ENCODE measurements around the gene SDSL. TPM values are rescaled to one million over a fixed set of nuclear protein-coding genes. Genes with fewer than 3 reads are reported as not detected.
A peak's percentile ranks its signal among the peaks of the same experiment; 100 is the strongest.

The SDSL gene
- total RNA-seq, 2 donors from 2014 or later: 14.7 to 20.1 TPM

GRCh38 chr12:113413488-113413939 is 8.7 kb upstream of the SDSL start:
- ATAC-seq: no peak
- no peak for DNase-seq
- intact Hi-C loops (cut with DNase I, micrococcal nuclease): no loop called here

- intact Hi-C loops (cut with DNase I, micrococcal nuclease): no loop called here
- no peak for ATAC-seq
These were observed 7.6 kb upstream of the SDSL start for GRCh38 chr12:113414519-113415038.

DNA sequence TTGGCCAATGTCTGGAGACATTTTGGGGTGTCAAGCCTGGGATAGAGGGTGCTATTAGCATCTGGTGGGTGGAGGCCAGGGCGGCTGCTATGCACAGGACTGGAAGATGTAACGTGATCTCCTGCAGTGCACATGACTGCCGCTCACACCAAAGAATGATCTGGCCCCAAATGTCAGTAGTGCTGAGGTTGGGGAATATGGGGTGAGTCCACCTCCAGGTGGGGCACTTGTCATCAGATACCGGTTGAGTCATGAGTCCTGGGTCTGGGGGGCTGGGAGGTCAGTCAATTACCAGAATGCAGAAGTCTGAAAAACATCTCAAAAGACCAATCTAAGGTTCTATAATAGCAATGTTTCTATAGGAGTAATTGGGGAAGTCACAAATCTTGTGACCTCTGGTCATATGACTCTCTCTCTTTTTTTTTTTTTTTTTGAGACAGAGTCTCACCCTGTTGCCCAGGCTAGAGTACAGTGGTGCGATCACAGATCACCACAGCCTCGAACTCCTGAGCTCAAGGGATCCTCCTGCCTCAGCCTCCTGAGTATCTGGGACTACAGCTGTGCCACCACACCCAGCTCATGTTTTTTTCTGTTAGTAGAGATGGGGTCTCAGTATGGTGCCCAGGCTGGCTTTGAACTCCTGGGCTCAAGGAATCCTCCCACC is 6.0 kb upstream of the SDSL start:
- ATAC-seq (no peak), DNase-seq (no peak)

More at GRCh38 chr12:113414519-113415038, 7.6 kb upstream of the SDSL start:
- DNase-seq: no peak

DNA sequence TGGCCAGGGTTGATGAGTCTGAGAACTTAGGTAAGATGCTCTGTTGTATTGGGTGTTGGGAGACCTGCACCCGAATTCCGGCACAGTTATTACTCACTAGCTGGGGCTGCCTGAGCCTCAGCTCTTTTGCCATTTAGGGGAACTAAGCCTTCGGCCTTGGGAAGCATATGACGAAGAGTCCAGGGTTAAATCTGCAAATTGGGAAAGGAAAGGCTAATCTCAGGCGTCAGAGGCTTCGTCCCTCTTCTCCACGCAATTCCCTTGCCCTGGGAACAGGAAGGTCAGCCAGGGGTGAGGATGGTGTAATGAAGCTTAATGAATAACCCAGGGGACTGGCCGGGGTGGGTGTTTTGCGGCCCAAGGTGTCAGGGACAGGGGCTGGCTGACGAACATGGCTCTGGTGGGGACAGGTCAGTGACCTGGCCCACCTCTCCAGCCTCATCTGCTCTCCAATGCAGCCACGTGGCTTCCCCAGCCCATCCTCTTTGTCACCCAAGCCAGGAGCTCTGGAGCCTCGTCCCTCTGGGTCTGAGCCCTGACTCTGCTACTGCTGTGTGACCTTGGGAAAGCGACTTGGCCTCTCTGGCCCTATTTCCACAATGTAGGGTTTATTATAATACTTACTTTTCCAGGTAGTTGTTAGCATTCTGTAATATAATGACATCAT is 3.8 kb upstream of the SDSL start:
- ATAC-seq: no peak
- no peak for DNase-seq
- intact Hi-C loops (cut with DNase I, micrococcal nuclease): no loop called here

More for the DNA sequence above, 6.0 kb upstream of the SDSL start:
- intact Hi-C loops (cut with DNase I, micrococcal nuclease): no loop called here

- DNase-seq: no peak
- intact Hi-C loops (cut with DNase I, micrococcal nuclease): no loop called here
- ATAC-seq: no peak
These were observed 1.1 kb upstream of the SDSL start for GRCh38 chr12:113420996-113421595.

DNA sequence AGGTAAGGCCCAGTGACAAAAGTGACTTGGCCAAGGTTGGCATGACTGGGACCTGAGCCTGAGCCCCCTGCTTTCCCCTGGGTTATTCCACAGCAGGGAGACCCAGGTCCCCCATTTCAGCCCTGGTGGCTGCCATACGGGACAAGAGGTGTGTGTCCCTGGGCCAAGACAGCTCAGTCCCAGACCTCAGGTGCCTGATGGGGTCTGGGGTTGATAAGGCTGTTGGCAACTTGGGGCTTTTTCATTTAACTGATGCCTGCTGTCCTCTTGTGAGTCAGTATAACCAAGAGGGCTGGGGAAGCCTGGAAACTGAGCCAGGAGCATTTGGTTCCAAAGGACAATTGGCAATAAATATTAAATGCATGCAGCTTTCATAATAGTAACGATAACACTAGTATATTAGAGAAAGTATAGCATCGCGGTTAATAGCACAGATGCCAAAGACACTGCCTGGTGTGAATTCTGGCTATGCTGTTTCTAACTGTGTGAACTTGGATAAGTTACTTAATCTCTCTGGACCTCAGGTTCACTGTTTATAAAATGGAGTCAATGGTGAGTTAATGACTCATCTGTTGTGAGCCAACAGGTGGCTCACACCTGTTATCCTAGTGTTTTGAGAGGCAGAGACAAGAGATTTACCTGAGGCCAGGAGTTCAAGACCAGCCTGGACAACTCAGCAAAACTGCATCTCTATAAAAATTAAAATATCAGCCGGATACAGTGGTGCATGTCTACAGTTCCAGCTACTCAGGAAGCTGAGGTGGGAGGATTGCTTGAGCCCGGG is 898 bp downstream of the SDSL start:
- intact Hi-C loops (cut with DNase I, micrococcal nuclease): no loop called here
- DNase-seq: no peak
- peak; percentile 7 for ATAC-seq

GRCh38 chr12:113424456-113424855 is 2.3 kb downstream of the SDSL start:
- no peak for ATAC-seq
- DNase-seq: no peak
- intact Hi-C loops (cut with DNase I, micrococcal nuclease): no loop called here

DNA sequence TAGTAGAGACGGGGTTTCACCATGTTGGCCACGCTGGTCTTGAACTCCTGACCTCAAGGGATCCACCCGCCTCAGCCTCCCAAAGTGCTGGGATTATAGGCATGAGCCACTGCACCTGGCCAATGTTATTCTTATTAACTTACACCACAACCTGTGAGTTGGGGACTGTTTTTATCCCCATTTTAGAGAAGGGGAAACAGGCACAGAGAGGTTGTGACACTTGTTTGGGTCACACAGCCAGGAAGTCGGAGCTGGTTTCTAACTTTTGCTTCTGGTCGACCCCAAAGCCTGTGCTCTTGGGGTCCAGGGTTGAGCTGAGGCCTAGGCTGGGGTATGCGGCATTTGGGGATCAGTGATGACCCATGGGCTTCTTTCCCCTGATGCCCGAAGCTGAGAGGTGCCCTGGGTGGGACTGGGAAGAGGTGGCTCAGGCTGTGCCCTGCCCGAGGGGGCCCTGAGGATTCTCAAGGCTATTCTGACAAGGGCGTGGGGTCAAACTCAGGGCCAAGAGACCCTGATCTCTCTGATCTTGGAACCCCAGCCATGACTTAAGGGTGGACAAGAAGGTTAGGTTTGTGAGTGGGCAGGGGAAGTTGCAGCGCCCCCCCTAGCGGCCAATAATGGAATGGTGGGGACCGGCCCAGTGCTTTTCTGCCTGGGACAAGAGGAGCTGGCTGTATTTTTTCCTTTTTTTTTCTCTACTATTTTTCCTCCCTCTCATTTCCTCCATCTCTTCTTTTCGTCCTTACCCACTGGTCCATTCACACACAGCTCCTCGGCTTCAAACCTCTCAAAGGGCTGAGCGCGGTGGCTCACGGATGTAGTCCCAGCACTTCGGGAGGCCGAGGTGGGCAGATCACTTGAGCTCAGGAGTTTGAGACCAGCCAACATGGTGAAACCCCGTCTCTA is 3.0 kb downstream of the SDSL start:
- peak in 1 of 2 donors; percentile 63 for DNase-seq

GRCh38 chr12:113425960-113426453 is 3.8 kb downstream of the SDSL start:
- intact Hi-C loops (cut with DNase I, micrococcal nuclease): loop anchor here in 1 of 2 donors (5.0 kb wide), 1 partner anchor 114 kb away; no protein-coding TSS in a partner anchor
- DNase-seq (no peak), ATAC-seq (no peak)

More for the DNA sequence above, 3.0 kb downstream of the SDSL start:
- peak; percentile 44 for ATAC-seq
- intact Hi-C loops (cut with DNase I, micrococcal nuclease): loop anchor here in 1 of 2 donors (5.0 kb wide), 1 partner anchor 113 kb away; no protein-coding TSS in a partner anchor

- ATAC-seq (no peak), DNase-seq (no peak)
- intact Hi-C loops (cut with DNase I, micrococcal nuclease): loop anchor here in 1 of 2 donors (5.0 kb wide), 1 partner anchor 116 kb away; no protein-coding TSS in a partner anchor
These were observed 5.7 kb downstream of the SDSL start for GRCh38 chr12:113427882-113428281.

DNA sequence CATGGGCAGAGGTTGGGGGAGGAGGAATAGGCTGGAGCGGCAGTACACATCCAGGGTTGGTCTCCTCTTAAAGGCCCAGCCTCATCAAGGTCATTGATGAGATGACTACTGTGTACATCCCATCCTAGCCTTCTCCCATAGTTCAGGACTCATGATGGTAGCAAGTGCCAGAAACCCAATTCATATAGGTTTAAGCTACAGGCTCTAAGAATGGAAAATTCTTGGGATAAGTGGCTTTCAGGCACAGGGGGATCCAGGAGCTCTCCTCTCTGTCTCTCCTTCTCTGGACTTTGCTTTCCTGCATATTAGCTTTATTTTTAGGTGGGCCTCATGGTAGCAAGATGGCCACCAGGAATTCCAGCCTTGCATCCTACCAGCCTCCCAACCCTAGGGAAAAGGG is 6.3 kb downstream of the SDSL start:
- no peak for ATAC-seq
- intact Hi-C loops (cut with DNase I, micrococcal nuclease): loop anchor here in 1 of 2 donors (5.0 kb wide), 1 partner anchor 116 kb away; no protein-coding TSS in a partner anchor
- DNase-seq: no peak

DNA sequence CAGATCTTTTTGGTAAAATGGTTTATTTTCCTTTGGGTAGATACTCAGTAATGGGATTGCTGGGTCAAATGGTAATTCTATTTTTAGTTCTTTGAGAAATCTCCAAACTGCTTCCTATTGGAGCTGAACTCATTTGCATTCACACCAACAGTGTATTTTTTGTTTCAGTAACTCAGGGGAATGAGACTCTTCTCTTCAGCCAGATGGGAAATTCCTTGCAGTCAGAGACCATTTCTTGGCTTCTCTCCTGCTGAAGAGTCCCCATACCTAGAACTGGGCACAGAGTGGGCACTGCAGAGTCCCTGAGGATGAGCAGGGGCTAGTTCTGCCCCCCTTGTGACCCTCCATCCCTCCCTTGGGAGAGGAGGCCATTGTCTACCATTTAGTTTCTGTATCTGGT is 10.8 kb downstream of the SDSL start:
- ATAC-seq (no peak), DNase-seq (no peak)
- intact Hi-C loops (cut with DNase I, micrococcal nuclease): no loop called here

- DNase-seq: no peak
- no peak for ATAC-seq
- intact Hi-C loops (cut with DNase I, micrococcal nuclease): no loop called here
These were observed 13.2 kb downstream of the SDSL start for GRCh38 chr12:113435367-113435766.

GRCh38 chr12:113436586-113436985 is 14.4 kb downstream of the SDSL start:
- DNase-seq (no peak), ATAC-seq (no peak)
- intact Hi-C loops (cut with DNase I, micrococcal nuclease): no loop called here

- ATAC-seq: no peak
- intact Hi-C loops (cut with DNase I, micrococcal nuclease): no loop called here
- DNase-seq: no peak
These were observed 15.0 kb downstream of the SDSL start for GRCh38 chr12:113436993-113437728.

- ATAC-seq: no peak
- intact Hi-C loops (cut with DNase I, micrococcal nuclease): no loop called here
These were observed 15.5 kb downstream of the SDSL start for GRCh38 chr12:113437729-113438100.

More at GRCh38 chr12:113437729-113438100, 15.5 kb downstream of the SDSL start:
- DNase-seq: no peak
